ENCODE results near the gene GSK3B.

GSK3B gene

GRCh38 chr3:120089089-120089488, 5.2 kb downstream of the GSK3B start:
- TF ChIP-seq POLR2A (IDR thresholded peaks at IDR 0.05; ENCODE audit: low read length), result no peak
- TF ChIP-seq GATA1 (IDR thresholded peaks at IDR 0.05; ENCODE audit: low read depth, low read length), result no peak
- no peak for DNase-seq

- TF ChIP-seq POLR2A (IDR thresholded peaks at IDR 0.05; ENCODE audit: low read length), result no peak
- TF ChIP-seq GATA1 (IDR thresholded peaks at IDR 0.05; ENCODE audit: low read depth, low read length), result no peak
- DNase-seq, result no peak
These were observed 5.6 kb downstream of the GSK3B start for GRCh38 chr3:120088622-120089021.

GRCh38 chr3:120081719-120082118, 12.5 kb downstream of the GSK3B start:
- TF ChIP-seq GATA1 (IDR thresholded peaks at IDR 0.05; ENCODE audit: low read depth, low read length) (no peak), POLR2A (IDR thresholded peaks at IDR 0.05; ENCODE audit: low read length) (no peak)

GRCh38 chr3:120080836-120081235, 13.4 kb downstream of the GSK3B start:
- TF ChIP-seq GATA1 (IDR thresholded peaks at IDR 0.05; ENCODE audit: low read depth, low read length) (no peak), POLR2A (IDR thresholded peaks at IDR 0.05; ENCODE audit: low read length) (no peak)
- no peak for DNase-seq

More at GRCh38 chr3:120081719-120082118, 12.5 kb downstream of the GSK3B start:
- no peak for DNase-seq

- no peak for DNase-seq
- TF ChIP-seq GATA1 (IDR thresholded peaks at IDR 0.05; ENCODE audit: low read depth, low read length) (no peak), POLR2A (IDR thresholded peaks at IDR 0.05; ENCODE audit: low read length) (no peak)
These were observed 16.5 kb downstream of the GSK3B start for GRCh38 chr3:120077731-120078130.

GRCh38 chr3:120072867-120073525, 21.3 kb downstream of the GSK3B start:
- DNase-seq, result no peak
- TF ChIP-seq GATA1 (IDR thresholded peaks at IDR 0.05; ENCODE audit: low read depth, low read length) (no peak), POLR2A (IDR thresholded peaks at IDR 0.05; ENCODE audit: low read length) (no peak)

GRCh38 chr3:120071259-120071658, 23.0 kb downstream of the GSK3B start:
- no peak for TF ChIP-seq GATA1 (IDR thresholded peaks at IDR 0.05; ENCODE audit: low read depth, low read length)
- TF ChIP-seq POLR2A (IDR thresholded peaks at IDR 0.05; ENCODE audit: low read length), result no peak
- no peak for DNase-seq

- TF ChIP-seq GATA1 (IDR thresholded peaks at IDR 0.05; ENCODE audit: low read depth, low read length) (no peak), POLR2A (IDR thresholded peaks at IDR 0.05; ENCODE audit: low read length) (no peak)
- DNase-seq, result no peak
These were observed 23.8 kb downstream of the GSK3B start for GRCh38 chr3:120070263-120070981.

- TF ChIP-seq GATA1 (IDR thresholded peaks at IDR 0.05; ENCODE audit: low read depth, low read length) (no peak), POLR2A (IDR thresholded peaks at IDR 0.05; ENCODE audit: low read length) (no peak)
These were observed 27.2 kb downstream of the GSK3B start for GRCh38 chr3:120067083-120067482.

GRCh38 chr3:120066634-120067033, 27.6 kb downstream of the GSK3B start:
- DNase-seq, result no peak
- TF ChIP-seq GATA1 (IDR thresholded peaks at IDR 0.05; ENCODE audit: low read depth, low read length), result no peak

More at GRCh38 chr3:120067083-120067482, 27.2 kb downstream of the GSK3B start:
- DNase-seq, result no peak

- TF ChIP-seq POLR2A (IDR thresholded peaks at IDR 0.05; ENCODE audit: low read length) (no peak), GATA1 (IDR thresholded peaks at IDR 0.05; ENCODE audit: low read depth, low read length) (no peak)
- DNase-seq, result no peak
These were observed 29.6 kb downstream of the GSK3B start for GRCh38 chr3:120064641-120065040.

- no peak for TF ChIP-seq GATA1 (IDR thresholded peaks at IDR 0.05; ENCODE audit: low read depth, low read length)
- no peak for TF ChIP-seq POLR2A (IDR thresholded peaks at IDR 0.05; ENCODE audit: low read length)
- no peak for DNase-seq
These were observed 31.8 kb downstream of the GSK3B start for GRCh38 chr3:120062474-120062873.

GRCh38 chr3:120059081-120059864, 35.0 kb downstream of the GSK3B start:
- DNase-seq, result no peak
- TF ChIP-seq GATA1 (IDR thresholded peaks at IDR 0.05; ENCODE audit: low read depth, low read length) (no peak), POLR2A (IDR thresholded peaks at IDR 0.05; ENCODE audit: low read length) (no peak)

- no peak for DNase-seq
- no peak for TF ChIP-seq GATA1 (IDR thresholded peaks at IDR 0.05; ENCODE audit: low read depth, low read length)
- TF ChIP-seq POLR2A (IDR thresholded peaks at IDR 0.05; ENCODE audit: low read length), result no peak
These were observed 36.6 kb downstream of the GSK3B start for GRCh38 chr3:120057626-120058025.

Data from erythroblast (primary cell).